Keratinocyte (primary cell): Measurements from ENCODE around the gene MOGAT2. TPM values are rescaled to one million over a fixed set of nuclear protein-coding genes. Genes with fewer than 3 reads are reported as not detected.

Experiments
- DNase-seq: peaks from one replicate; pipeline ENCODE4 v3.0.0-alpha.2; 2011; ENCODE audit warnings: low read depth, missing footprints, low spot score
- FAIRE-seq: peaks from 2 replicates; lab custom pipeline; 2011; peaks lifted over from hg19 to GRCh38; lab: Jason Lieb, UNC
- H2AFZ ChIP-seq: 2 replicates; pipeline ENCODE4 v1.6.0; 2012; ENCODE audit warnings: low read length, control low read depth, inconsistent platforms; ENCODE audit not compliant: control insufficient read depth
- H3K27ac ChIP-seq: 2 replicates; pipeline ENCODE4 v1.5.1; 2011; ENCODE audit warnings: low read length; ENCODE audit not compliant: control insufficient read depth, insufficient read depth
- H3K27me3 ChIP-seq: 3 replicates; pipeline ENCODE4 v1.6.0; 2011; ENCODE audit warnings: low read length; ENCODE audit not compliant: control insufficient read depth, insufficient read depth; ENCODE audit errors: extremely low read depth
- H3K36me3 ChIP-seq, 2 experiments: 2 replicates in 1 of 2; 3 replicates in 1 of 2; pipeline ENCODE4 v1.5.1; 2011; ENCODE audit warnings: low read length in 2 of 2, mild to moderate bottlenecking in 1 of 2; ENCODE audit not compliant: control insufficient read depth in 2 of 2, insufficient read depth in 2 of 2; ENCODE audit errors: extremely low read depth in 1 of 2
- H3K4me1 ChIP-seq: 3 replicates; pipeline ENCODE4 v1.5.1; 2011; ENCODE audit warnings: low read length; ENCODE audit not compliant: control insufficient read depth, insufficient read depth; ENCODE audit errors: extremely low read depth
- H3K4me2 ChIP-seq: 3 replicates; pipeline ENCODE4 v1.6.0; 2011; ENCODE audit warnings: low read depth, low read length; ENCODE audit not compliant: control insufficient read depth, insufficient read depth; ENCODE audit errors: extremely low read depth
- H3K4me3 ChIP-seq, 3 experiments: fragments of 200-600 bp in 1 of 3; sonication (generic) in 1 of 3; 2 replicates in 2 of 3; 3 replicates in 1 of 3; pipeline ENCODE4 v1.5.1; 2011 to 2016; ENCODE audit warnings: low read length in 3 of 3, mild to moderate bottlenecking in 3 of 3, control low read depth in 2 of 3, inconsistent platforms in 1 of 3, low read depth in 1 of 3, mixed read lengths in 1 of 3, mixed run types in 1 of 3, moderate library complexity in 1 of 3; ENCODE audit not compliant: control insufficient read depth in 2 of 3, insufficient read depth in 2 of 3; ENCODE audit errors: extremely low read depth in 1 of 3
- H3K79me2 ChIP-seq: 2 replicates; pipeline ENCODE4 v1.6.0; 2012; ENCODE audit warnings: low read length; ENCODE audit not compliant: control insufficient read depth, insufficient read depth
- H3K9ac ChIP-seq: 3 replicates; pipeline ENCODE4 v1.6.0; 2011; ENCODE audit warnings: low read length; ENCODE audit not compliant: control insufficient read depth, insufficient read depth; ENCODE audit errors: extremely low read depth
- H3K9me1 ChIP-seq: 3 replicates; pipeline ENCODE4 v1.6.0; 2011; ENCODE audit warnings: low read length; ENCODE audit not compliant: control insufficient read depth, insufficient read depth; ENCODE audit errors: extremely low read depth
- H3K9me3 ChIP-seq: 2 replicates; pipeline ENCODE4 v1.5.1; 2012; ENCODE audit warnings: low read depth, low read length; ENCODE audit not compliant: control insufficient read depth
- H4K20me1 ChIP-seq: 3 replicates; pipeline ENCODE4 v1.6.0; 2011; ENCODE audit warnings: low read length; ENCODE audit not compliant: control insufficient read depth, insufficient read depth; ENCODE audit errors: extremely low read depth
- CTCF ChIP-seq, 3 experiments: IDR thresholded peaks in 1 of 3; conservative IDR thresholded peaks in 1 of 3; optimal IDR thresholded peaks in 1 of 3; 2 replicates in 2 of 3; 3 replicates in 1 of 3; pipeline versions ENCODE3 to v1.5.1; 2011; ENCODE audit warnings: low read length in 3 of 3, mild to moderate bottlenecking in 3 of 3, moderate library complexity in 2 of 3, control low read depth in 1 of 3, inconsistent platforms in 1 of 3; ENCODE audit not compliant: insufficient read depth in 2 of 3; ENCODE audit errors: extremely low read depth in 1 of 3
- EZH2 ChIP-seq: IDR thresholded peaks from one replicate; pipeline ENCODE4 v1.6.1; 2012; ENCODE audit warnings: inconsistent platforms, mild to moderate bottlenecking, low read length, moderate library complexity
- dilution Hi-C: fragments of 300-500 bp; cut with MboI; formaldehyde crosslinking; loops from one replicate; pipeline ENCODE4 v1.7.0; 2020; ENCODE audit warnings: low sequenced_read_pairs; ENCODE audit not compliant: extremely low pct_ligation_motif_present
- polyA plus RNA-seq, 5 experiments: library from polyadenylated mRNA; depleted of rRNA in 3 of 5; stranded (reverse) in 3 of 5; stranded (forward) in 1 of 5; unstranded in 1 of 5; fragments of >200 nt; gene quantifications; 1 replicate in 1 of 5; 2 replicates in 3 of 5; 3 replicates in 1 of 5; pipeline versions ENCODE4 v1.2.1 to v1.2.3, GENCODE V29; 2011 to 2012; ENCODE audit warnings: missing spikeins in 2 of 5, low read depth in 1 of 5, low replicate concordance in 1 of 5

MOGAT2 gene
- polyA plus RNA-seq, 1 donor (not counting 4 experiments of a cell fraction or from before 2014, with no cell fraction given): not detected

GRCh38 chr11:75734491-75735180, 17.0 kb downstream of the MOGAT2 start:
- H3K79me2 ChIP-seq: no peaks in the 10 kb centered on the region
- H4K20me1 ChIP-seq: no peaks in the 10 kb centered on the region
- H3K9ac ChIP-seq: no peak overlapping the region
- no peak for FAIRE-seq
- dilution Hi-C loops: no loop called here
- H3K27ac ChIP-seq: no peak overlapping the region
- no peak overlapping the region for H3K4me2 ChIP-seq
- H2AFZ ChIP-seq: no peak overlapping the region
- H3K4me3 ChIP-seq: no peak overlapping the region
- no peaks in the 10 kb centered on the region for H3K4me1 ChIP-seq
- TF ChIP-seq EZH2: no peak
- TF ChIP-seq CTCF (optimal IDR thresholded peaks at IDR 0.05 in 1 of 3, IDR thresholded peaks at IDR 0.05 in 1 of 3, conservative IDR thresholded peaks at IDR 0.05 in 1 of 3; ENCODE audit: extremely low read depth in 1 of 3, insufficient read depth in 2 of 3, low read length in 3 of 3): no peak
- no peaks in the 10 kb centered on the region for H3K36me3 ChIP-seq
- H3K27me3 ChIP-seq: peaks cover 9% of the 10 kb centered on the region
- no peaks in the 10 kb centered on the region for H3K9me3 ChIP-seq
- DNase-seq: no peak
- H3K9me1 ChIP-seq: no peaks in the 10 kb centered on the region

GRCh38 chr11:75735181-75735845, 17.7 kb downstream of the MOGAT2 start:
- H3K4me3 ChIP-seq: no peak overlapping the region
- H3K9me3 ChIP-seq: no peaks in the 10 kb centered on the region
- dilution Hi-C loops: no loop called here
- H2AFZ ChIP-seq: no peak overlapping the region
- no peaks in the 10 kb centered on the region for H3K9me1 ChIP-seq
- no peaks in the 10 kb centered on the region for H4K20me1 ChIP-seq
- no peaks in the 10 kb centered on the region for H3K4me1 ChIP-seq
- H3K36me3 ChIP-seq: no peaks in the 10 kb centered on the region
- H3K79me2 ChIP-seq: no peaks in the 10 kb centered on the region
- H3K27me3 ChIP-seq: peaks cover 9% of the 10 kb centered on the region
- DNase-seq (no peak), FAIRE-seq (no peak)
- no peak overlapping the region for H3K9ac ChIP-seq
- no peak overlapping the region for H3K4me2 ChIP-seq
- TF ChIP-seq EZH2 (no peak), CTCF (optimal IDR thresholded peaks at IDR 0.05 in 1 of 3, IDR thresholded peaks at IDR 0.05 in 1 of 3, conservative IDR thresholded peaks at IDR 0.05 in 1 of 3; ENCODE audit: extremely low read depth in 1 of 3, insufficient read depth in 2 of 3, low read length in 3 of 3) (no peak)
- no peak overlapping the region for H3K27ac ChIP-seq
